Esophagus squamous epithelium (tissue), 5 donors: ENCODE results near the gene ARHGAP35. TPM values are rescaled to one million over a fixed set of nuclear protein-coding genes. Genes with fewer than 3 reads are reported as not detected.

Experiments
- DNase-seq: peaks from one replicate; lab custom pipeline; 2025; lab: John Stamatoyannopoulos, UW
- H3K27ac ChIP-seq, 4 donors: fragments of 200-600 bp; sonication (generic); one replicate each; pipeline ENCODE4 v1.5.1; 2016 to 2019; ENCODE audit warnings: mild to moderate bottlenecking in 1 of 4
- H3K27me3 ChIP-seq, 4 donors: fragments of 200-600 bp; sonication (generic); 1 replicate in 3 of 4; 2 replicates in 1 of 4; pipeline versions ENCODE4 v1.5.1 to v1.6.0; 2017 to 2021; ENCODE audit warnings: antibody characterized with exemption in 1 of 4
- H3K36me3 ChIP-seq, 3 donors: fragments of 200-600 bp; sonication (generic); one replicate each; pipeline ENCODE4 v1.5.1; 2016 to 2019
- H3K4me1 ChIP-seq, 3 donors: fragments of 200-600 bp; sonication (generic); one replicate each; pipeline ENCODE4 v1.5.1; 2017 to 2019
- H3K4me3 ChIP-seq, 4 donors: fragments of 200-600 bp; sonication (generic); 1 replicate in 3 of 4; 2 replicates in 1 of 4; pipeline ENCODE4 v1.5.1; 2016 to 2019; ENCODE audit warnings: mild to moderate bottlenecking in 2 of 4, moderate library complexity in 1 of 4
- H3K9me3 ChIP-seq, 3 donors: fragments of 200-600 bp; sonication (generic); one replicate each; pipeline ENCODE4 v1.5.1; 2016 to 2019
- POLR2A ChIP-seq, 4 donors: fragments of 450-650 bp; IDR thresholded peaks; one replicate each; pipeline ENCODE4 v1.6.1; 2017; ENCODE audit warnings: antibody characterized with exemption in 4 of 4, mild to moderate bottlenecking in 4 of 4, moderate library complexity in 3 of 4
- WGBS, 2 donors: methylation state at CpG; one replicate each; pipeline ENCODE4 v1.1.5; 2018; 5-methylcytosine and 5-hydroxymethylcytosine counted together
- intact Hi-C: fragments of 100-400 bp; cut with DNase I; formaldehyde crosslinking; loops from one replicate; pipeline ENCODE4 v1.15.0; 2022
- total RNA-seq, 4 donors: library from RNA; depleted of rRNA; stranded (reverse); fragments of >200 nt; gene quantifications; one replicate each; pipeline ENCODE4 v1.1.0, GENCODE V29; 2016
- TF ChIP-seq, protein P1 (sequence below), 6 experiments: fragments of 450-650 bp in 4 of 6; fragments of 200-600 bp in 2 of 6; sonication (generic) in 2 of 6; IDR thresholded peaks; one replicate each; pipeline ENCODE4 v1.5.1; 2016 to 2019; ENCODE audit warnings: antibody characterized with exemption in 6 of 6, mild to moderate bottlenecking in 4 of 6, moderate library complexity in 4 of 6
- donor health status: DM: yes; HTN: yes; CAD: no.

The ARHGAP35 gene
- total RNA-seq: 10 to 100 TPM; 28.6 to 41.6 (median 32.1) TPM

DNA sequence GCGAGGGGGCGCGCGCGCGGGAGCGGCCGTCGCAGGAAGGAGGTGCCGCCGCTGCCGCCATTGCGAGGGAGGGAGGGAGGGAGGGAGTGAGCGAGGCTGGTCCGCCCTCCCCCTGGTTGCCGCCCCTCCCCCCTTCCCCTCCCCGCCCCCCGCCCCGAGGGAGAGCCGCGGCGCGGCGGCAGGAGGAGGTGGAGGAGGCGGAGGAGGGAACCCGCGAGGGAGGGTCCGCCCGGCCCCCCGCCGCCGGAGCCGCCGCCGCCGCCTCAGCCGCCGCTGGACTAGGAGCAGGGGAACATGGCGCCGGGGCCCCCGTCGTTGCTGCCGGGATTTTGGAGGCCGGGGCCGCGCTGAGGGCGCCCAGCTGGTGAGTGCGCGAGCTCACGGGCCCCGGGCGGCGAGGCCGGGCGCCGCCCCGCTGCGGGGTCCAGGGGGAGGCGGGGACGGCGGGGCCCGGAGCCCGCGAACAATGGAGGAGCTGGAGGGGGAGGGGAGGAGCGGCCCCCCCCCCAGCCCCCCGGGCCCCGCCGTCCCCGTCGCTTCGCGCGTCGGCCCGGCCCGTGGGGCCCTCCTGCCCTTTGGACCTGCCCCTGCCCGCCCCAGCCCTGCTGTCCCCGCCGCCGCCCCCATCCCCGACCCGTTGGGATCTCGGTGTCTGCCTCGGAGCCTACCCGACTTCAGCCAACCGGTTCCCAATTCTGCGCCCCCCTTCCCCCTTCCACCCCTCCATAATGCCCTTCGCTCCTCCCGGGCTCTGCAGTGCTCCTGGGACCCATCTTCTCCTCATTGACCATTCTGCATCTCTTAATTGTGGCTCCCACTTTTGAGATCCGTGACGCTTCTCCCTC lies at the start of gene ARHGAP35:
Gene ARHGAP35, plus strand, starts transcription at position 152 of the 845 bp plus-strand sequence. CDS start 57,679 bp downstream, outside the sequence.
- Histone ChIP-seq H3K36me3 (no peaks in the 10 kb centered on the region), H3K27ac (peak within 1 kb of the TSS; percentile 93 to 99 (median 98)), H3K27me3 (no peaks in the 10 kb centered on the region), H3K4me1 (peaks cover 41 to 73% (median 52%) of the 10 kb centered on the region in 3 donors), H3K4me3 (peak within 1 kb of the TSS; percentile 80 to 98 (median 97)), H3K9me3 (no peaks in the 10 kb centered on the region)
- DNase-seq: no peak
- peak in 2 of 4 donors; percentile 17 to 38 for TF ChIP-seq POLR2A (IDR thresholded peaks at IDR 0.05)
- TF ChIP-seq, protein P1, sequence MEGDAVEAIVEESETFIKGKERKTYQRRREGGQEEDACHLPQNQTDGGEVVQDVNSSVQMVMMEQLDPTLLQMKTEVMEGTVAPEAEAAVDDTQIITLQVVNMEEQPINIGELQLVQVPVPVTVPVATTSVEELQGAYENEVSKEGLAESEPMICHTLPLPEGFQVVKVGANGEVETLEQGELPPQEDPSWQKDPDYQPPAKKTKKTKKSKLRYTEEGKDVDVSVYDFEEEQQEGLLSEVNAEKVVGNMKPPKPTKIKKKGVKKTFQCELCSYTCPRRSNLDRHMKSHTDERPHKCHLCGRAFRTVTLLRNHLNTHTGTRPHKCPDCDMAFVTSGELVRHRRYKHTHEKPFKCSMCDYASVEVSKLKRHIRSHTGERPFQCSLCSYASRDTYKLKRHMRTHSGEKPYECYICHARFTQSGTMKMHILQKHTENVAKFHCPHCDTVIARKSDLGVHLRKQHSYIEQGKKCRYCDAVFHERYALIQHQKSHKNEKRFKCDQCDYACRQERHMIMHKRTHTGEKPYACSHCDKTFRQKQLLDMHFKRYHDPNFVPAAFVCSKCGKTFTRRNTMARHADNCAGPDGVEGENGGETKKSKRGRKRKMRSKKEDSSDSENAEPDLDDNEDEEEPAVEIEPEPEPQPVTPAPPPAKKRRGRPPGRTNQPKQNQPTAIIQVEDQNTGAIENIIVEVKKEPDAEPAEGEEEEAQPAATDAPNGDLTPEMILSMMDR (IDR thresholded peaks at IDR 0.05): no peak
- intact Hi-C loops: loop anchor here (10.0 kb wide), 1 partner anchor 64 kb away; no protein-coding TSS in a partner anchor
- 0 to 2% methylated on average over 8 to 11 of the region's 91 CpGs for WGBS, 2 donors

DNA sequence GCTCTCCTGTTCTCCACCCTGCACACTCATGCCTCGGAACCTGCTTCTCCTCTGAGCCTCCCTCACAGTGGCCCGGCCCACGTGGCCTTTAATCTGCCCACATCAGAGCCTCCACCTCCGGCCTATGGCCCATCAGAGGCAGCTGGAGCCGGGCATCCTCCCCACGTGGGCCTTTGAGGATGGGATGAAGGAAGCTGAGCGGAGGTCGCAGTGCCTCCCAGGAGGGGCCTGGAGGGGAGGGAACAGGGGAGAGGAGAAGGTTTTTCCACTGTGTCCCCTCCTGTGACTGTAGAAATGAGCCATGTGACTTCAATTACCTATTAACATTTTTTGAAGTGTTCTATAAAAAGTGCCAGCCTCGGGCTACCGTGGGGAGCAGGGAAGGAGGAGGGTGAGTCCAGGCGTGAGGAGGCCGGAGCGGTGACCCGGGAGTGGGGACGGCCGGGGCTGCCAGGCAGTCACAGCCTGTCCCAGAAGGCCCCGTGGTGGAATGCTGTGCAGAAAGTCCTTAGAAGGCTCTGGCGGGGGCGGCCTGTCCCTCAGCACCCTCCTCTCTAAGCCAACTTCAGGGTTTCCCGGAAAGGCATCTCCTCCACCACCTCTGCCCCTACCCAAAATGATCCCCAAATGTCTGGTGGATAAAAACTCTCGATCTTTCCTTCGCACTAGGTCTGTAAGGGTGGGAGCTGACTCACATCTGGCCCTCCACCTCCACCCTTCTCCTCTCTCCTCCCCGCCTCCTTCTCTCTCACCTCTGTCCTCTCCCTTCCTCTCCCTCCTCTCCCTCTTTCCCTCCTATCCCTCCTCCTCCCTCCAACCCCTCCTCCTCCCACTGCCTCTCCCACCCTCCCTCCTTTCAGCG lies 47.6 kb upstream of the ARHGAP35 start:
- Histone ChIP-seq H3K9me3 (no peaks in the 10 kb centered on the region), H3K4me3 (no peak overlapping the region), H3K27ac (peak overlapping the region in 3 of 4 donors; percentile 55 to 65 (median 60)), H3K4me1 (peaks cover 0 to 17% (median 0%) of the 10 kb centered on the region in 3 donors), H3K27me3 (no peaks in the 10 kb centered on the region), H3K36me3 (no peaks in the 10 kb centered on the region)
- intact Hi-C loops: no loop called here
- 60 to 69% methylated on average over 17 to 18 of the region's 24 CpGs for WGBS, 2 donors
- DNase-seq: no peak
- TF ChIP-seq POLR2A (IDR thresholded peaks at IDR 0.05): no peak
- TF ChIP-seq, protein P1 (IDR thresholded peaks at IDR 0.05): no peak

DNA sequence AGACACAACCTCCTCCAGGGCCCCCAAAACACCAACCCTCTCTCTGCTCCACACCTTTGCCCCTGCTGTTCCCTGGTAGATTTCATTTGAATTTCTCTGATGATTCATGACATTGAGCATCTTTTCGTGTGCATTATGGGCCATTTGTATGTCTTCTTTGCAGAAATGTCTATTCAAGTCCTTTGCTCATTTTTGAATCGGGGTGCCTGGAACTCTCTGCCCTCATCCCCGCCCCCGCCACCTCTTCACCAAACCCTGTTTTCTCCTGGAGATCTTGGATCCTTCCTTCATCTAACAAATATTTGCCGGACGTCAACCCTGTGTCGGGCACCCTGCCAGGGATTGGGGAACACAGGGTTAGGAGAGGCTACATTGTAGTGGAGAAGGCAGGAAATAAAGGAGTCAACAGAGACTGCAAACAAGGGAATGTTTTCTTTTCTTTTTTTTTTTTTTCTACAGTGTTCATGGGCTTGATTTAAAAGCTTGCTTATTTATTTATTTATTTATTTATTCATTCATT lies 46.9 kb upstream of the ARHGAP35 start:
- no peak overlapping the region for H3K4me3 ChIP-seq
- H3K4me1 ChIP-seq: peaks cover 0 to 17% (median 0%) of the 10 kb centered on the region in 3 donors
- intact Hi-C loops: no loop called here
- no peak for TF ChIP-seq POLR2A (IDR thresholded peaks at IDR 0.05)
- TF ChIP-seq, protein P1 (IDR thresholded peaks at IDR 0.05): no peak
- no peak for DNase-seq
- no peaks in the 10 kb centered on the region for H3K36me3 ChIP-seq
- no peaks in the 10 kb centered on the region for H3K27me3 ChIP-seq
- WGBS, 2 donors: 59 to 63% methylated on average over 6 to 7 of the region's 7 CpGs
- H3K27ac ChIP-seq: peak overlapping the region in 3 of 4 donors; percentile 55 to 65 (median 60)
- H3K9me3 ChIP-seq: no peaks in the 10 kb centered on the region

DNA sequence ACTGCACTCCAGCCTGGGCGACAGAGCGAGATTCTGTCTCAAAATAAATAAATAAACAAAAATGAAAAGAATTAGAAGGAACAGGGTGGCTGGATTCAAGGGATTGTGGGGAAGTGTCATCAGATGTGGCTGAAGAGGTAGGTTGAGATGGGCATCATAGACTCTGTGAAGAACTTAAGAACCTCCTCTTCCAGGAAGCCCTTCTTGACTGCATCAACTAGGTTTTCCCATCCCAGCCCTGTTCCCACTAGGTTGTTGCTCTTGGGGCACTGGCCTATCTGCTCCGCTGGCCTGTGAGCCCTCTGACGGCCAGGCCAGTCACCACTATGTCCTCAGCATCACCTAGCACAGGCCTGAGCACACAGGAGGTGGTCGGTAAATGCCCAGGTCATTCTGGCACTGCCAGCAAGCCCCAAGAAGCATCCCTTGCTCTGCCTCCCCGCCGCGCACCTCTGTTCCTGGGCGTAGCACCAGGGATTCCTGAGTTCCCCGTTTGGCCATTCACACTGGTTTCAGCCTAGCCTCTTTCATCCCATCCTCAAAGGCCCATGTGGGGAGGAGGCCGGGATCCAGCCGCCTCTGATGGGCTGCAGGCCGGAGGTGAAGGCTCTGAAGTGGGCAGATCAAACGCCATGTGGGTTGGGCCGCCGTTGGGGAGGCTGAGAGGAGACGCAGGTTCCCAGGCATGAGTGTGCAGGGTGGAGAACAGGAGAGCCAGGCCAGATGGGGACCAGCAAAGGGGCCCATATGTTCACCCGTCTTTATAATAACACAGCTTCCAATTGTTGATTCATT lies 44.8 kb upstream of the ARHGAP35 start:
- Histone ChIP-seq H3K4me1 (peaks cover 0 to 30% (median 4%) of the 10 kb centered on the region in 3 donors), H3K27ac (no peak overlapping the region), H3K27me3 (no peaks in the 10 kb centered on the region), H3K36me3 (no peaks in the 10 kb centered on the region), H3K4me3 (no peak overlapping the region), H3K9me3 (no peaks in the 10 kb centered on the region)
- intact Hi-C loops: no loop called here
- WGBS, 2 donors: 81 to 87% methylated on average over 12 to 13 of the region's 18 CpGs
- DNase-seq: no peak
- TF ChIP-seq, protein P1 (IDR thresholded peaks at IDR 0.05): no peak
